GM12891 (cell line): ENCODE data around the gene IL1RAPL2.

Experiments used
- POLR2A ChIP-seq: IDR thresholded peaks from 2 replicates; pipeline ENCODE4 v1.6.1; 2011; ENCODE audit warnings: low read depth, low read length, control low read depth
- POLR2AphosphoS5 ChIP-seq: IDR thresholded peaks from 2 replicates; pipeline ENCODE4 v1.6.1; 2011; ENCODE audit warnings: low read depth, low read length, control low read depth
- TAF1 ChIP-seq: IDR thresholded peaks from 2 replicates; pipeline ENCODE4 v1.6.1; 2011; ENCODE audit warnings: low read depth, low read length, control low read depth

DNA sequence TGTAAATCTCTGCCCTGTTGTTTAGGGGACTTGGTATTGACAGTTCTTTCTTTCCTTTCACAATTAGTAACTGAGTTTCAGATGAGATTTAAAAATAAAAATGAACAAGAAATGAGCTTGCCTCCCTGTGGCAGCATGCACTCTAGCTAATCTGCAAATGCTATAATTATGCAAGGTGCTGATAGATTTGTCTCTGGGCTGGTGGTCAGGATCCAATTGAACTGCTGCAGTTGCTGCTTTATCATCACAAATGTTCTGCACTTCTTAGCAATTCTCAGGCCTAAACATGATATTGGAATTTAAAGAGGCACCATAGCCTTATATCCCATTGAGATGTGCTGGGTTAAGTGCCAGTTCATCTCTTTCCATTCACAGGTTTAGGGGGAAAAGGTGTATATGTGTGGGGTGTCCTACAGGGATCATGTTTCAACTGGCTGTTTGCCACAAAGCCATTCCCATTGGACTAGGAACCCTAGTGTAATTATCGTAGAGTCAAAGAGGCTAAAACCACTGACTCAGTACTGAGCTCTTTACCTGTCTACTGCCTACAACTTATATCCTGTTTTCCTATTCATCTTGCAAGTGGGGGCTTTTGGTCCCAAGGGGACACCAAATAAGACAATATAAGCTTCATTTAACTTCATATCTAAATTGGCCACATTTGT lies 914.8 kb downstream of the IL1RAPL2 start:
- TF ChIP-seq POLR2A (no peak), TAF1 (no peak), POLR2AphosphoS5 (no peak)
